H1 (cell line): ENCODE data around the gene MEGF11. TPM values are rescaled to one million over a fixed set of nuclear protein-coding genes. Genes with fewer than 3 reads are reported as not detected.

Experiments
- CTCF ChIA-PET: fragments of 300-600 bp; sonication (Branson Sonifier 250); formaldehyde crosslinking; loops from one replicate; lab custom pipeline; 2021; ENCODE audit not compliant: partially characterized antibody; lab: Charles Lee
- POLR2A ChIA-PET: fragments of 300-600 bp; sonication (Branson Sonifier 250); formaldehyde crosslinking; loops from one replicate; lab custom pipeline; 2021; ENCODE audit warnings: inconsistent platforms; ENCODE audit not compliant: partially characterized antibody; lab: Charles Lee
- DNase-seq, 2 experiments: peaks; one replicate each; pipeline versions ENCODE4 v3.0.0 to v3.0.0-alpha.2; 2010 to 2022; ENCODE audit warnings: low spot score in 2 of 2, low read depth in 1 of 2, mixed read lengths in 1 of 2
- FAIRE-seq: peaks from 2 replicates; lab custom pipeline; 2011; peaks lifted over from hg19 to GRCh38; lab: Jason Lieb, UNC
- H2AFZ ChIP-seq: 2 replicates; pipeline ENCODE4 v1.8.1; 2012; ENCODE audit warnings: low read length, inconsistent platforms
- H2AK5ac ChIP-seq: 2 replicates; pipeline ENCODE4 v1.6.1; 2013; ENCODE audit warnings: low read depth, low read length
- H2BK120ac ChIP-seq: replicated peaks from 2 replicates; pipeline ENCODE3; 2013; ENCODE audit warnings: low read depth, low read length, inconsistent platforms
- H2BK12ac ChIP-seq: 2 replicates; pipeline ENCODE4 v1.6.1; 2013; ENCODE audit warnings: low read depth, low read length
- H2BK15ac ChIP-seq: 2 replicates; pipeline ENCODE4 v1.6.1; 2013; ENCODE audit warnings: low read length
- H2BK20ac ChIP-seq: 2 replicates; pipeline ENCODE4 v1.6.1; 2013; ENCODE audit warnings: low read length
- H2BK5ac ChIP-seq: 2 replicates; pipeline ENCODE4 v1.6.1; 2013; ENCODE audit warnings: low read depth, low read length
- H3K14ac ChIP-seq: 2 replicates; pipeline ENCODE4 v1.6.1; 2013; ENCODE audit warnings: inconsistent platforms; ENCODE audit not compliant: insufficient read length
- H3K18ac ChIP-seq: 2 replicates; pipeline ENCODE4 v1.6.1; 2013; ENCODE audit warnings: low read length; ENCODE audit errors: extremely low read depth
- H3K23ac ChIP-seq: 2 replicates; pipeline ENCODE4 v1.6.1; 2013; ENCODE audit warnings: inconsistent platforms; ENCODE audit not compliant: insufficient read length
- H3K23me2 ChIP-seq: 2 replicates; pipeline ENCODE4 v1.6.1; 2013; ENCODE audit warnings: low read depth, low read length
- H3K27ac ChIP-seq: 2 replicates; pipeline ENCODE4 v1.6.1; 2011; ENCODE audit warnings: low read depth, low read length, inconsistent platforms
- H3K27me3 ChIP-seq, 4 experiments: replicated peaks in 1 of 4; 1 replicate in 1 of 4; 2 replicates in 3 of 4; pipeline versions ENCODE4 v1.6.1 to v1.8.1; 2011 to 2013; ENCODE audit warnings: low read length in 3 of 4, mild to moderate bottlenecking in 3 of 4, inconsistent platforms in 2 of 4, mixed read lengths in 2 of 4, moderate library complexity in 1 of 4; ENCODE audit not compliant: control insufficient read depth in 3 of 4, insufficient read depth in 3 of 4; ENCODE audit errors: extremely low read depth in 1 of 4
- H3K36me3 ChIP-seq, 4 experiments: 2 replicates each; pipeline versions ENCODE4 v1.6.1 to v1.8.1; 2011 to 2013; ENCODE audit warnings: mild to moderate bottlenecking in 4 of 4, low read length in 3 of 4, moderate library complexity in 2 of 4, control low read depth in 1 of 4, inconsistent platforms in 1 of 4; ENCODE audit not compliant: insufficient read depth in 4 of 4, control insufficient read depth in 2 of 4
- H3K4ac ChIP-seq: replicated peaks from 2 replicates; pipeline ENCODE3; 2013; ENCODE audit warnings: low read length, low read depth, mixed read lengths, inconsistent platforms; ENCODE audit not compliant: insufficient read length
- H3K4me1 ChIP-seq, 4 experiments: replicated peaks in 1 of 4; 1 replicate in 1 of 4; 2 replicates in 3 of 4; pipeline versions ENCODE4 v1.6.1 to v1.8.1; 2011 to 2013; ENCODE audit warnings: low read length in 3 of 4, inconsistent platforms in 2 of 4, mixed read lengths in 1 of 4; ENCODE audit not compliant: insufficient read depth in 4 of 4, control insufficient read depth in 3 of 4
- H3K4me2 ChIP-seq, 2 experiments: 2 replicates each; pipeline versions ENCODE4 v1.6.1 to v1.8.1; 2011 to 2013; ENCODE audit warnings: low read depth in 2 of 2, low read length in 2 of 2, control low read depth in 1 of 2, inconsistent platforms in 1 of 2, mild to moderate bottlenecking in 1 of 2; ENCODE audit not compliant: insufficient read depth in 1 of 2
- H3K4me3 ChIP-seq, 4 experiments: fragments of 200-600, 300-600 bp in 1 of 4; sonication (generic), shearing (Covaris generic), sonication (Bioruptor Twin) in 1 of 4; 2 replicates each; pipeline versions ENCODE4 v1.5.1 to v1.8.1; 2011 to 2016; ENCODE audit warnings: low read length in 4 of 4, low read depth in 3 of 4, control low read depth in 2 of 4, inconsistent platforms in 2 of 4, mild to moderate bottlenecking in 2 of 4, mixed read lengths in 1 of 4, moderate library complexity in 1 of 4; ENCODE audit not compliant: insufficient read depth in 2 of 4; ENCODE audit errors: extremely low read depth in 1 of 4
- H3K56ac ChIP-seq: replicated peaks from 2 replicates; pipeline ENCODE3; 2013; ENCODE audit warnings: low read depth, mild to moderate bottlenecking, mixed read lengths, low read length, inconsistent platforms; ENCODE audit not compliant: insufficient read length
- H3K79me1 ChIP-seq: 2 replicates; pipeline ENCODE4 v1.6.1; 2013; ENCODE audit warnings: low read depth, low read length, control low read depth
- H3K79me2 ChIP-seq, 2 experiments: 2 replicates each; pipeline versions ENCODE4 v1.6.1 to v1.8.1; 2012 to 2013; ENCODE audit warnings: low read length in 2 of 2, mild to moderate bottlenecking in 2 of 2, inconsistent platforms in 1 of 2; ENCODE audit not compliant: insufficient read depth in 2 of 2, control insufficient read depth in 1 of 2
- H3K9ac ChIP-seq, 4 experiments: replicated peaks in 1 of 4; 1 replicate in 1 of 4; 2 replicates in 3 of 4; pipeline versions ENCODE4 v1.6.1 to v1.8.1; 2011 to 2013; ENCODE audit warnings: low read depth in 3 of 4, low read length in 3 of 4, control low read depth in 2 of 4, mild to moderate bottlenecking in 2 of 4, moderate library complexity in 2 of 4, inconsistent platforms in 1 of 4; ENCODE audit errors: extremely low read depth in 1 of 4
- H3K9me3 ChIP-seq, 2 experiments: 2 replicates each; pipeline versions ENCODE4 v1.6.1 to v1.8.1; 2012 to 2013; ENCODE audit warnings: mild to moderate bottlenecking in 2 of 2, moderate library complexity in 2 of 2, control low read depth in 1 of 2, inconsistent platforms in 1 of 2, low read depth in 1 of 2, low read length in 1 of 2, mixed read lengths in 1 of 2; ENCODE audit not compliant: insufficient read depth in 2 of 2
- H4K20me1 ChIP-seq, 2 experiments: replicated peaks in 1 of 2; 2 replicates each; pipeline versions ENCODE3 to v1.8.1; 2011 to 2013; ENCODE audit warnings: inconsistent platforms in 2 of 2, low read length in 2 of 2, mild to moderate bottlenecking in 1 of 2; ENCODE audit not compliant: insufficient read depth in 2 of 2, control insufficient read depth in 1 of 2
- H4K5ac ChIP-seq: 2 replicates; pipeline ENCODE4 v1.6.1; 2013; ENCODE audit warnings: low read length, low read depth, mixed read lengths, inconsistent platforms; ENCODE audit not compliant: insufficient read length
- H4K8ac ChIP-seq: 2 replicates; pipeline ENCODE4 v1.8.0; 2013; ENCODE audit warnings: mild to moderate bottlenecking, moderate library complexity, low read length, inconsistent platforms; ENCODE audit not compliant: insufficient read depth; ENCODE audit errors: extremely low read depth
- H4K91ac ChIP-seq: replicated peaks from 2 replicates; pipeline ENCODE3; 2013; ENCODE audit warnings: low read length, mixed read lengths, inconsistent platforms; ENCODE audit not compliant: insufficient read length
- BRCA1 ChIP-seq: IDR thresholded peaks from 2 replicates; pipeline ENCODE4 v1.6.1; 2012; ENCODE audit warnings: low read depth, low read length, improper control_type of control experiment
- CHD2 ChIP-seq: IDR thresholded peaks from 2 replicates; pipeline ENCODE4 v1.6.1; 2012; ENCODE audit warnings: low read length, improper control_type of control experiment
- CREB1 ChIP-seq: IDR thresholded peaks from 2 replicates; pipeline ENCODE4 v1.6.1; 2012; ENCODE audit warnings: inconsistent platforms
- EZH2 ChIP-seq: fragments of 200-600 bp; sonication (generic); IDR thresholded peaks from 2 replicates; pipeline ENCODE4 v1.7.1; 2012; ENCODE audit warnings: low read depth, mild to moderate bottlenecking, moderate library complexity, low read length, inconsistent platforms; ENCODE audit not compliant: severe bottlenecking
- GABPA ChIP-seq: IDR thresholded peaks from 2 replicates; pipeline ENCODE4 v1.6.1; 2011; ENCODE audit warnings: mild to moderate bottlenecking, low read length, moderate library complexity, borderline replicate concordance; ENCODE audit not compliant: insufficient read depth
- HDAC6 ChIP-seq: IDR thresholded peaks from one replicate; pipeline ENCODE4 v1.7.1; 2012; ENCODE audit warnings: low read depth, mild to moderate bottlenecking, inconsistent platforms, low read length, moderate library complexity
- JUND ChIP-seq: IDR thresholded peaks from 2 replicates; pipeline ENCODE4 v1.6.1; 2011; ENCODE audit warnings: mild to moderate bottlenecking, improper control_type of control experiment, low read length
- PHF8 ChIP-seq: fragments of 200-600 bp; sonication (generic); conservative IDR thresholded peaks from 2 replicates; pipeline ENCODE4 v1.7.1; 2012; ENCODE audit warnings: low read depth, mild to moderate bottlenecking, inconsistent platforms, low read length, moderate library complexity
- RBBP5 ChIP-seq: IDR thresholded peaks from 2 replicates; pipeline ENCODE4 v1.7.1; 2012; ENCODE audit warnings: low read depth, mild to moderate bottlenecking, inconsistent platforms, low read length, moderate library complexity, borderline replicate concordance
- SIX5 ChIP-seq: IDR thresholded peaks from 2 replicates; pipeline ENCODE4 v1.6.1; 2011; ENCODE audit warnings: mild to moderate bottlenecking, low read depth, low read length
- TAF1 ChIP-seq: IDR thresholded peaks from 2 replicates; pipeline ENCODE4 v1.6.1; 2011; ENCODE audit warnings: mild to moderate bottlenecking, low read depth, low read length
- TEAD4 ChIP-seq: IDR thresholded peaks from 2 replicates; pipeline ENCODE4 v1.6.1; 2012; ENCODE audit warnings: low read depth, low read length, inconsistent platforms, mixed read lengths
- ZNF274 ChIP-seq: IDR thresholded peaks from 2 replicates; pipeline ENCODE4 v1.7.0; 2012; ENCODE audit warnings: low read length, borderline replicate concordance; ENCODE audit errors: extremely low read depth
- WGBS, 2 experiments: shearing (Covaris generic) in 1 of 2; methylation state at CpG; one replicate each; pipeline versions ENCODE4 v1.1.6 to v1.1.7; 2013 to 2015; ENCODE audit warnings: low lambda C conversion rate in 2 of 2, mixed read lengths in 2 of 2, inconsistent platforms in 1 of 2, low coverage in 1 of 2, missing lambda C conversion rate in 1 of 2; ENCODE audit not compliant: insufficient replicate concordance in 2 of 2, insufficient coverage in 1 of 2, insufficient read length in 1 of 2; ENCODE audit errors: extremely low coverage in 1 of 2, missing lambda C conversion rate in 1 of 2; 5-methylcytosine and 5-hydroxymethylcytosine counted together
- polyA plus RNA-seq, 7 experiments: library from polyadenylated mRNA; depleted of rRNA in 3 of 7; stranded (reverse) in 5 of 7; unstranded in 2 of 7; fragments of >200 nt in 5 of 7; fragments of 200-250 nt in 2 of 7; gene quantifications; 1 replicate in 5 of 7; 2 replicates in 1 of 7; 4 replicates in 1 of 7; pipeline versions ENCODE4 v1.2.1 to v1.2.3, GENCODE V29; 2011 to 2013; ENCODE audit warnings: missing spikeins in 2 of 7, mixed read lengths in 2 of 7
- total RNA-seq: library from RNA; stranded (reverse); fragmentation: NEBNext Ultra II Directional; extraction: Animal tissue kit (Norgen Biotek cat#: 25700); gene quantifications from 2 replicates; pipeline ENCODE4 v1.2.1, GENCODE V29; 2021
- TF ChIP-seq, protein P1 (sequence below): IDR thresholded peaks from 2 replicates; pipeline ENCODE4 v1.6.1; 2012; ENCODE audit warnings: inconsistent platforms

MEGF11 gene
- total and polyA plus RNA-seq, 2 of the 8 experiments (the other 6 are each of a cell fraction or from before 2014, with no cell fraction given) = 4.4 to 4.8 TPM

DNA sequence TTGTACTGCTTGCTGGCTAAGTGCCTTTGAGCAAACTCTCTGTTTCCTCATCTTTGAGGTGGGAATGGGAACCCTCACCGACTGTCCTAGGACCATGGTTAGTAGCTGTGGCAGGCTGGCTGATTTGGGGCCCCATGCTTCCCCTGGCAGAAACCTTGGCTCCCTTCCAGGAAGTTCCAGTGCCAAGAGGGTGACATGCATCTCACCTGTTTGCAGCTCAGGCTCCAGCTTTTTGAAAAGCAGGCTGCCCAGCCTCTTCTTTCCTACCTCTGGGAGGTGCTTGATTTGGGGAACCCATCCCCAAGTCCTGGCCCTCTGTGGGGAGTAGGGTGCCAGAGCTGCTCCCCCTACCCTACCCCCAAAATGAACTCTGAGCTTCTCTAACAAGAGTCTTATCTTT lies 333.4 kb downstream of the MEGF11 start:
- no peak for TF ChIP-seq EZH2
- no peak for TF ChIP-seq PHF8
- TF ChIP-seq, protein P1, sequence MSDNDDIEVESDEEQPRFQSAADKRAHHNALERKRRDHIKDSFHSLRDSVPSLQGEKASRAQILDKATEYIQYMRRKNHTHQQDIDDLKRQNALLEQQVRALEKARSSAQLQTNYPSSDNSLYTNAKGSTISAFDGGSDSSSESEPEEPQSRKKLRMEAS = no peak
- TF ChIP-seq CREB1 = no peak
- TF ChIP-seq GABPA = no peak
- TF ChIP-seq HDAC6 = no peak
- no peak for TF ChIP-seq RBBP5
- TF ChIP-seq JUND = no peak
- no peak for TF ChIP-seq TEAD4
- TF ChIP-seq SIX5 = no peak
- TF ChIP-seq CHD2 = no peak
- no peak for TF ChIP-seq ZNF274
- no peak for TF ChIP-seq BRCA1
- TF ChIP-seq TAF1 = no peak
- Histone ChIP-seq H2AK5ac (no peak overlapping the region), H3K23ac (no peak overlapping the region), H3K27me3 (no peaks in the 10 kb centered on the region), H4K91ac (no peak overlapping the region), H2AFZ (no peak overlapping the region), H3K79me2 (no peaks in the 10 kb centered on the region), H2BK120ac (no peak overlapping the region), H3K23me2 (no peaks in the 10 kb centered on the region), H3K18ac (no peak overlapping the region), H3K9ac (no peak overlapping the region), H3K4me3 (no peak overlapping the region), H4K8ac (no peak overlapping the region), H2BK5ac (no peak overlapping the region), H3K4me1 (peaks cover 0 to 8% (median 4%) of the 10 kb centered on the region in 4 experiments; a peak in 5 of 7 replicates), H3K27ac (no peak overlapping the region), H3K14ac (no peak overlapping the region), H3K4me2 (no peak overlapping the region), H2BK12ac (no peak overlapping the region), H3K36me3 (no peaks in the 10 kb centered on the region), H3K79me1 (no peaks in the 10 kb centered on the region), H4K5ac (no peak overlapping the region), H4K20me1 (peaks cover 0 to 4% of the 10 kb centered on the region in 2 experiments), H2BK20ac (no peak overlapping the region), H3K9me3 (no peaks in the 10 kb centered on the region), H3K4ac (no peak overlapping the region), H2BK15ac (no peak overlapping the region), H3K56ac (no peak overlapping the region)
- CTCF ChIA-PET = interaction anchor here (0.9 to 2.9 kb wide), 4 partner anchors 9 to 365 kb away, joined by 3 to 10 read pairs (median 4); no protein-coding TSS in a partner anchor
- no peak for DNase-seq
- POLR2A ChIA-PET = no interaction called here
- WGBS, 2 experiments = 92% methylated on average over 1 of the region's 1 CpG; no CpG with 5 or more reads in 1 of the 2 experiments
- FAIRE-seq = no peak
